Activated CD4-positive, alpha-beta T cell treated with anti-CD3 and anti-CD28 coated beads, Interleukin-10, Interleukin-2, amounts not matched to agents 100 ng/mL and 50 ng/mL, durations not matched to agents 16 hours and 8 hours (primary cell): Measurements from ENCODE around the gene HSPA5.
"Not testable (repeated sequence)": the region's sequence is repeated elsewhere in the genome, so short reads cannot be mapped to it uniquely, and the experiment has no call there.

Experiments
- DNase-seq: peaks from one replicate; pipeline ENCODE4 v3.0.0-alpha.2; 2020

Gene HSPA5

GRCh38 chr9:125241863-125242739, 958 bp upstream of the HSPA5 start:
- DNase-seq, result peak; percentile 35

- peak; percentile 50 for DNase-seq
Measured at GRCh38 chr9:125240649-125240999, 519 bp downstream of the HSPA5 start.

GRCh38 chr9:125239631-125240597, 1.2 kb downstream of the HSPA5 start:
- no peak for DNase-seq

GRCh38 chr9:125238915-125239446, 2.2 kb downstream of the HSPA5 start:
- DNase-seq, result no peak

- DNase-seq, result no peak
Measured at GRCh38 chr9:125238127-125238914, 2.8 kb downstream of the HSPA5 start.

GRCh38 chr9:125236520-125237159, 4.5 kb downstream of the HSPA5 start:
- DNase-seq, result not testable (repeated sequence)

GRCh38 chr9:125235804-125236519, 5.2 kb downstream of the HSPA5 start:
- DNase-seq, result no peak

- DNase-seq, result not testable (repeated sequence)
Measured at GRCh38 chr9:125234099-125234498, 7.0 kb downstream of the HSPA5 start.

- DNase-seq, result no peak
Measured at GRCh38 chr9:125233678-125234077, 7.5 kb downstream of the HSPA5 start.

GRCh38 chr9:125227761-125228160, 13.4 kb downstream of the HSPA5 start:
- no peak for DNase-seq

GRCh38 chr9:125224858-125225257, 16.3 kb downstream of the HSPA5 start:
- DNase-seq, result not testable (repeated sequence)

- no peak for DNase-seq
Measured at GRCh38 chr9:125218621-125219020, 22.5 kb downstream of the HSPA5 start.

- DNase-seq, result no peak
Measured at GRCh38 chr9:125214186-125214585, 27.0 kb downstream of the HSPA5 start.

GRCh38 chr9:125204477-125204876, 36.7 kb downstream of the HSPA5 start:
- DNase-seq, result no peak

GRCh38 chr9:125202846-125203618, 38.1 kb downstream of the HSPA5 start:
- DNase-seq, result no peak

GRCh38 chr9:125200216-125201047, 40.7 kb downstream of the HSPA5 start, which contains the start of gene RABEPK:
Gene RABEPK, plus strand, starts transcription at chr9:125200542. Its CDS starts 2,472 bp downstream, at chr9:125203014.
- DNase-seq, result peak; percentile 95

GRCh38 chr9:125195591-125195990, 45.6 kb downstream of the HSPA5 start:
- DNase-seq, result not testable (repeated sequence)

GRCh38 chr9:125194466-125194865, 46.7 kb downstream of the HSPA5 start:
- DNase-seq, result not testable (repeated sequence)

- peak; percentile 29 for DNase-seq
Measured at GRCh38 chr9:125190361-125190801, 50.8 kb downstream of the HSPA5 start.
